Left kidney (tissue), 2 donors: ENCODE data around the gene CCDC127. TPM values are rescaled to one million over a fixed set of nuclear protein-coding genes. Genes with fewer than 3 reads are reported as not detected.
"Not testable (repeated sequence)": the region's sequence is repeated elsewhere in the genome, so short reads cannot be mapped to it uniquely, and the experiment has no call there.

Experiments used
- DNase-seq: peaks from one replicate; pipeline ENCODE4 v3.0.0-alpha.2; 2013
- polyA plus RNA-seq: library from polyadenylated mRNA; unstranded; fragments of 120-200 nt; gene quantifications from one replicate; pipeline ENCODE4 v1.2.1, GENCODE V29; 2013; ENCODE audit not compliant: insufficient read length

The CCDC127 gene
- polyA plus RNA-seq, 1 donor: 13.8 TPM

DNA sequence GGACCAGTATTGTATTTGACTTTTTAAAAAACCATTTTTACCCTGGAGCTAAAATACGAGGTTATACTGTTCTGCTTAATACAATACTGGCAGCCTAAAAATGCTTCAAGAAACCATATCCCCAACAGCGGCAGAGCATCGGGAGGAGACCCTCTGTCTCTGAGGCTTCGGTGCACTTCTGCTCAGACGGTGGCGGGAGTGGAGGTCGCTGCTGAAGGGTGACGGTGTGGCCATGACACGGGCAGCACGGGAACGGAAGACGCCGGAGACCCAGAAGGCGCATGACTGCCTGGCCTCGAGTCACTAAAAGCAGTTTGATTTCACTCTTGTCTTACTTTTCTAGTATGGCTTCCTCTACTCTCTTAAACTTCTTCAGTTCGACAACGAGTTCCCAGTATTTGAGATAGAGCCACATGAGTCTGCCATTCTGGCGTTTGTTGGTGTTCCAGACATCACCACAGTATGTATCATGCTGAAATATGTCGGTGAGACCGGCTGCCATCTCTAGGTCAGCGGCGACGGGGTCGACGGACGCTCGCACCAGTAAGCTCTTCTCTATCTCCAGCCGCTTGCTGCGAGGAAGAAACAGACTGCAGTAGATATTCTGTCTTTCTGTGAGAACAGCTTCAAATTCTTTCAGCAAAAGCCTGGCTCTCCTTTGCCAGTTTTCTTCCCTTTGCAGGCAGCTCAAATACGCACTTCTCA, 12.8 kb downstream of the CCDC127 start:
- no peak for DNase-seq

DNA sequence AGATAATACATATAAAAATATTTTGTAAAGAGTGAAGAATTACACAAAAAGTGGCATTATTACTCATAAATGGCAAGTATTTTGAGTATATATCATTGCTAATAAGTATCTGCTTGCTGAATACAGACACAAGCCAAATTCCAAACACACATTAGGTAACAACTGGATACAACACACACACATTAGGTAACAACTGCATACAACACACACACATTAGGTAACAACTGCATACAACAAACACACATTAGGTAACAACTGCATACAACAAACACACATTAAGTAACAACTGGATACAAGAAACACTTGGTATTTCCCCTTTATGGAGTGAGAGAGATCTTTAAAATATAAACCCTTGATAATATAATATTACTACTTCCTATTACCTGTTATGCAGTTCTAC, 13.5 kb downstream of the CCDC127 start:
- no peak for DNase-seq

DNA sequence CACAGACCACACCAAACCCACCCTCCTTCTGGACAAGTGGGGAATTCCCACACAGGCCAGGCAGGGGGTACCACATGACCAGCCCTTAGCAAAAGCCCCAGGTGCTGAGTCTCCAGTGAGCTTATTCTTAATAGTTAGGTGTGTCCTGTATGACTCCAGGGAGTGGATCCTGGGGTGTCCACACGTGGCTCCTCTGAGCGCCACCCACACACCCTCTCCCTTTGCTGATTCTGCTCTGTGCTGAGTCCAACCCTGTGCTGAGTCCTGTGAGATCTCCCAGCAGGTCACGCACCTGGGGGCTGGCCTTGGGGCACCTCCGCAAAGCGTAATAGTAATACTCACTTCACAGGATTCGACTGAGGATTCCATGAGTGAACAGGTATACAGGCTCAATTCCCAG, 14.0 kb downstream of the CCDC127 start:
- DNase-seq: no peak

DNA sequence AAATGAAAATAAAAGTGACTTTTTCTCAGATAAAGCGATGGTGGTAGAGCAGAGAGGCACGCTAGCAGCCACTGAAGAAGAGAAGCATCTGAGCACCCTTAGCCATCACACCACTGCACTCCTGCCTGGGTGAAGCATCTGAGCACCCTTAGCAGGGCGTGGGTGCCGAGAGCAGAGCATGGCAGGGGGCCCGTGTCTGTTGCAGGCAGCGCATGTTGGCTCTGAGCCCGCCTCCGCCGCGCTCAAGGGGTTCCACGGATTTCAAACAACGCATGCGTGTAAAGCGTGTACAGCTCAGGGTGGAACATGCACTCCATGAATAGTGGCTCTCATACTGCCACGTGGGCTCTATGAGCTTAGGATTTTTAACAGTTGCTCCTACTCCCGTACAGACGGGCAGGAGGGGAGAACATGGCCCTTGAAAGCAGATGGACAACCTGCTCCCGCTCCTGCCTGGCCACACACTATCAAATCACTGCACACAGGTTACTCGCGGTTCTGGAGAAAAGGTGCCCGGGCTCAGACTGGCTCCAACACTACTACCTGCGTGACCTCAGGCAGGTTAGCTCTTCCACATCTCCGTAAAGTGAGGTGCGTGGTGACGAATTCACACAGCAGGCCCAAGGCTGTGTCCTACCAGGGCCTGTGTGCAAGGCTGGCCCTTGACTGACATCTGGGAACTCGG, 14.6 kb downstream of the CCDC127 start:
- DNase-seq: no peak

DNA sequence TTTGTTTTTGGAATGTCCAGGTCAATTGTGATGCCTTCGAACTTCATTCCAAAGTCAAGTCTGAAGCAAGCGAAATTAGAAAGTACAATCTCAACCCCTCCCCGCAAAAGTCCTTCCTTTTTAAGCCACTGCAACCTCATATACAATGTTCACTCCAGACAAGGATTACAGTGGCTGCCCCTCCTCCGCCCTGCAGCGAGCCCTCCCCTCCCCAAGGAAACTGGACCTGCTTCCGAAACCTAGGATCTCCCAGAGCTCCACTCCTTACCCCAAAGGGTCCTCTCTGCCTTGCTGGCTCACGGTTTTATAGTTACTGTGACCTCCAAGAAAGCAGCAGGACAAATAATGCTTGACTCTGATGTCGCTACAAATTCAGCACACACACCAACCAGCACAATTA, 16.3 kb downstream of the CCDC127 start:
- DNase-seq: no peak

DNA sequence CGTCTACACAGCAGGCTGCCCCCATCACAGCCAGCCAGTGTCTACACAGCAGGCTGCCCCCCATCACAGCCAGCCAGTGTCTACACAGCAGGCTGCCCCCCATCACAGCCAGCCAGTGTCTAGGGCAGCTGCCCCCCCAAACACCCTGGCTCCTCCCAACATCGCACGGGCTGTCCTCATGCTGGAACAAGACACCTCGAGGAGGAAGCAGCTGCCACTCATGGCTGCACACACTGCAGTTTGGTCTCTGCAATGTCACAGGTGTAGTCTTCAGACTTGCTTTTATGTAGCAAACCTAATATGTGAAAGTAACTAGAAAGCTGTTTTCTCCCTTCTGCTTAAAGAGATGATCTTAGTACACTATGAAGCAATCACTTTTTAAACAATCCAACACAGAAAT, 17.0 kb downstream of the CCDC127 start:
- no peak for DNase-seq

DNA sequence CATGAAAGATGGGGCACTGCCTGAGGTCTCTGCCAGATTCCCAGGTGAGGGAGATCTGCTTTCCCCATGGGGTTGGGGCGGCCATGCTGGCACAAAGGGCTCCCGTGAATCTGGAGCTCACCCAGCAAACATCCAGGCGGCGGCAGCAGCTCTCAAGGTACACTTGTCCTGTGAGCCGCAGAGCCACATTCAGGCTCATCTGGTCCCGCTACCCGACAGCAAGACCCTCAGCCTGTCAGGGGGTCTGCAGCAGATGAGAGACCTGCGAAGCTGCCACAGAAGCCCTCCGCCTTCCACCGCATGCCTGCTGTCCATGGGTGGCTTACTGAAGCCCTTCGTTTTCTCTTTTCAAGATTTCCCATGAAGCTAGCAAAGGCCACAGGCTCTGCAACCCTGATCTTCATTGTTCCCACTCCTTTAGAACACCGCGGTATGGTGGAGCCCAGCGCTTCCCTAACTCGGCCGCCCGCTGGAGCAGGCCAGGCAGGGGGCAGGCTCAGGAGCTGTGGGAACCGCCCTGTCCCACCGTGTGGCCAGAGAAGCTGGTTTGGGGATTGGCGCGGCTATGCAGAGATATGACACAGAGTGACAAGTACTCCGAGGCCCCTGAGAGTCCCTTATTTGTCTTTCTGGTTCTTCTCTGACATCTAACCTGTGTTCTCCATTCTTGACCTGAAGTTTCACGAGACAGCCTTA, 17.9 kb downstream of the CCDC127 start:
- no peak for DNase-seq

DNA sequence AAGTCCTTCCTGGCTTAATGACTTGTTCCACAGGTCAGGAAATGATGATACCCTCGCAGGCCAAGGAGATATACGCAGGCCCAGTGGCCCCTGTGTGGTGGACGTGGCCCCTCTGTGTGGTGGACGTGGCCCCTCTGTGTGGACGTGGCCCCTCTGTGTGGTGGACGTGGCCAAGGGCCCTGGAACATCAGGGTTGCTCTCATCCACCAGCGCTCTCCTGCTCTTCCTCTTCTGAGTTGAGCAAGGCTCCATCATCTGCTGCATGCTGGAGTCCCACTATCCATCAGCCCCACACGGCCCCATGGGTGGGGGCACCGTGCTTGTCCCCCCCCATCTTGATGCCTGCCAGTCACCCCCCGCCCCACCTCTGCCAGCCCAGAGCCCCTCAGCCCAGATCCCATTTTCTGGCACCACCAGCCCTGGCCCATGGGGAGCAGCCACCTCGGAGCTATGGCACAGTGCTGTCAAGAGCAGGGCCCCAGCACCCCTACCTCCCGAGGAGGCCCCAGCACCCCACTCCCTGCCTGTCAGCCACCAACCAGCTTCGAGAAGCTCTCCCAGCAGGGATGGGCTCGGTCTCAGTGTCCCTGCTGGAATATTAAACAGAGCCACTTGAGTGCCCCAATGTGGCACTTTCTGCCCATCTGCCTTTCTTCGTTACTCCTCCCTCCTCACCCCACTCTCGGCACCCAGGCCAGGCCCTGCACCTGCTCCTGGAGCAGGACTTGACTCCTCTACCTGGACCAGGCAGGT, 18.6 kb downstream of the CCDC127 start:
- no peak for DNase-seq

DNA sequence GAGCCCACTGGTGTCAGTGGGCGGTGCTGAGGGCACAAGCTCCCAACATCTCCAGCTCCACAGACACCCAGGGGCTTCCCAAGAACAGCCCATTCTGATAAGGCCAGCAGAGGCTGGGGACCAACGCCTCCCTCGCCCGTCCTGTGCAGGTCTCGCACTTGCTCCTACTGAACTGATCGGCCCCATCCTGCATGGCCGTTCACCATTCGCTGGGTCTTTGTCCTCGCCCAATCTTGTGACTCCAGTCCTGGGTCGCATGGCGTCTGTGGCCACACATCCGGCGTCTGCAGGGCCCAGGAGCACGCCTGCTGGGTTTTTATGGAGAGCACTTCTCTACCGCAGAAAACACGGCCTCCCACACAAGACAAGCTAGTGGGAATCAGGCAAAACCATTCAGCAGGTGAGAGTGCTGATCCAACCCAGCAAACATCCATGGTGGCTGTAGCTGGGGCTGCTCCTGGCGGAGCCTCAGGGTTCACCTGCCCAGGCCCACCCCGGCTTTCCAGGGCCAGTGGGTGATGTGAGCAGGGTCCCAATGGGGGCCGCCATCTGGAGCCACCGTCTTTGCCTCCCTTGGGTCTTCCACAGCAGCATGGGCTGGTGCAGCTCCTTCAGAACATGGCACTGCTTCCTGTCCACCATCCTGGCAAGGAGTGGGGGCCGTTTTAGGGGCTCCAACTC, 19.3 kb downstream of the CCDC127 start:
- no peak for DNase-seq

DNA sequence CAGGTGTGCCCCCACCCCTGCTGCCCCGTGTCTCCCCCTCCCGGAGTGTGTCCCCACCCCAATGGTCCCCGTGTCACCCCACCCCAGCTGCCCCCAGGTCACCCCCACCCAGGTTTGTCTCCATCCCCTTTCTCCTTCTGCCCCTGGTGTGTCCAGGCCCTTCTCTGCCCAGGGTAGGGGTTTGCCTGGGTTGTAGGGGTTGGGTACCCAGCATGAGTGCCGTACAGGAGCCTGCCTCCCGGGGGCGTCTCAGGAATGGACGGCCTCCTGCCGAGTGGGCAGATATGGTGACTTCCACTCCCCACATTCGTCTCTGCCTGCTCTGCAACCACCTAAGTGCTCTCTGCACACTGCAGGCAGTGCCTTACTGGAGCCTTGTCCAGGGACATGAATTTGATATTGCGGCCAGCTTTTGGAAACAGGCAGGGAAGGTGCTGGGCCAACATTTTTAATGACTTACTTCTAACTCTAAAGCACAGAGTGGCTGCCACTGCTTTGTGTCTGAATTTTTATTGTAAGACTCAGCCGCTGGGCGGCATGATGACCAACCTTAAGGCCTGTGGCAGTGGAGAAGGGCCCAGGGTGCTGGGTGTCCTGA, 20.0 kb downstream of the CCDC127 start:
- no peak for DNase-seq

DNA sequence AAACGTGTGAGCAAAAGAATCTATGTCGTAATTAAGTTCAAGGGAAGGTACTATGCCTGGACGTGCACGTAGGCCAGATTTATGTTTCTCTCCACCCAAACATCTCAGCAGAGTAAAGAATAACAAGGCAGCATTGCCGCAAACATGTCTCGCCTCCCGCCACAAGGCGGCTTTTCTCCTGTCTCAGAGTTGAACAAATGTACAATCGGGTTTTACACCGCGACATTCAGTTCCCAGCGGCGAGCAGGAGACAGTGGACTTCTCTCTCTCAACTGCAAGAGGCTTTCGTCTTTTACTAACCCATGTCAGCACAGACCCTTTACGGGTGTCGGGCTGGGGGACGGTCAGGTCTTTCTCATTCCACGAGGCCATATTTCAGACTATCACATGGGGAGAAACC, 20.9 kb downstream of the CCDC127 start:
- DNase-seq: not testable (repeated sequence)

DNA sequence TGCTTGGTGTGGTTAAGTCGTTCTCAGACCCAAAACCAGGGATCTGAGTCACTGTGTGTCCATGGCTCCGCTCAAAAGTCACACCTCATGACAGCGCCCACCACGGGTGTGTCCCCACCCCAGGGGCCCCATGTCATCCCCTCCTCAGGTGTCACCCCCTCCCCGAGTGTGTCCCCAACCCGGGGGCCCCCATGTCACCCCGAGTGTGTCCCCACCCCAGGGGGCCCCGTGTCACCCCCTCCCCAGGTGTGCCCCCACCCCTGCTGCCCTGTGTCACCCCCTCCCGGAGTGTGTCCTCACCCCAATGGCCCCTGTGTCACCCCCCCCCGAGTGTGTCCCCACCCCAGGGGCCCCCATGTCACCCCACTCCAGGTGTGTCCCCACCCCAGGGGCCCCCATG, 21.6 kb downstream of the CCDC127 start:
- DNase-seq: no peak

DNA sequence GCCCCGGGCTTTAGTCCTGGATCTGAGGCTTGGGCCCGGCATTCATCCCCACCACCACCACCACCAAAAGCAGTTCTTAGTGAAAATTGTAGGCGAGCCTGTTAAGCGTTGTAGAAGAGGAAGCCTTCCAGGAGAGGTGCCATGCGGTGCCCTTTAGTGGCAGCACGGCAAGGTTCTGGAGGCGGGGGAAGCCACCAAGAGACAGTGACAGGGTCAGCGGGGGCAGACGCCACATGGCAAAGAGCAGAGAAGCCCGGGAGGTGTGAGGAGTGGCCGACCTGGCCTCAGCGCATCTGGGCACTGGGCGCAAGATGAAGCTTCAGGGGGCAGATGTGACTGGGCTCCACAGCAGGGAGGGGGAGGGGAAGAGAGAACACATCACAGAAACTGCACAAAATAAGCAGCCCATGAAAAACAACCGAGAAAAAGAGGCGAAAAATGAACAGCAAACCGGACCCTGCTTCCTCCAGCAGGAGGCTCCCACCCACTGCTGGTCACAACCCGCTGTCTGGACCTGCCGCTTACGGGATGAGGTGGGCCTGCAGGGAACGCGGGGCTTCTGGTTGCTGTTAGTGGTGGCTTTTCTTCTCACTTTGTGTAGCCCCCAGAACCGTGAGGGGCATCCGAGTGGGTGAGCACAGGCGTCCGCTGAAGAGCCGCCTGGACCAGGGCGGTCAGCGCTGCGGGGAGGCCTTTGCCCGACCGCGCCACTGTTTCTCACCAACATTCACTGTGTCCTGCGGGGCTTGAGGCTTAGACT, 22.4 kb downstream of the CCDC127 start:
- no peak for DNase-seq

DNA sequence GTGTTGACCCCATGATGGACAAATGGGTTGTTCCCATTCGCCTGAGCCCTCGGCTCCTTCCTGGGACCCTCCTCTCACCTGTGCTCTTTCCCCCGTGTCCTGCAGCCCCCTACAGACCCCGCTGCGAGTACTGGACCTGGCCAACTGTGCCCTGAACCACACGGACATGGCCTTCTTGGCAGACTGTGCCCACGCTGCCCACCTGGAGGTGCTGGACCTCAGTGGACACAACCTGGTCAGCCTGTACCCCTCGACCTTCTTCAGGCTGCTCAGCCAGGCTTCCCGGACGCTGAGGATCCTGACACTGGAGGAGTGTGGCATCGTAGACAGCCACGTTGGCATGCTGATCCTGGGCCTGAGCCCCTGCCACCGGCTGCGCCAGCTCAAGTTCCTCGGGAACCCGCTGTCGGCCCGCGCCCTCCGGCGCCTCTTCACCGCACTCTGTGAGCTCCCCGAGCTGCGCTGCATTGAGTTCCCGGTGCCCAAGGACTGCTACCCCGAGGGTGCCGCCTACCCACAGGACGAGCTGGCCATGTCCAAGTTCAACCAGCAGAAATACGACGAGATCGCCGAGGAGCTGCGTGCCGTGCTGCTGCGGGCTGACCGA, 23.2 kb downstream of the CCDC127 start:
- DNase-seq: no peak

DNA sequence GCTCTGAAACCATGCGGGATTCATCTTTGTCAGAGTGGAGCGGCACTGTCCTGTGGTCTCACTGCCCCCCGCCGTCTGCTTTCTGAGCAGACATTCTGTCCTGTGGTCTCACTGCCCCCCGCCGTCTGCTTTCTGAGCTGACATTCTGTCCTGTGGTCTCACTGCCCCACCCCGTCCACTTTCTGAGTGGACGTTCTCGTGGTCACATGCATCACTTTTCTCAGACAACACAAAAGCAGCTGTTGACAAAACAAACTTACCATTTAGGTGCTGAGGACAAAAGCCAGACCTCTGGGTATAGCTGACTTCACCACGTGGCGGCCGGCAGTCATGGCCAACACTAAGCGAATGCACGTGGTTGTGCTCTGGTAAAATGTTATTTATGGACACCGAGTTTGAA, 23.9 kb downstream of the CCDC127 start:
- no peak for DNase-seq

DNA sequence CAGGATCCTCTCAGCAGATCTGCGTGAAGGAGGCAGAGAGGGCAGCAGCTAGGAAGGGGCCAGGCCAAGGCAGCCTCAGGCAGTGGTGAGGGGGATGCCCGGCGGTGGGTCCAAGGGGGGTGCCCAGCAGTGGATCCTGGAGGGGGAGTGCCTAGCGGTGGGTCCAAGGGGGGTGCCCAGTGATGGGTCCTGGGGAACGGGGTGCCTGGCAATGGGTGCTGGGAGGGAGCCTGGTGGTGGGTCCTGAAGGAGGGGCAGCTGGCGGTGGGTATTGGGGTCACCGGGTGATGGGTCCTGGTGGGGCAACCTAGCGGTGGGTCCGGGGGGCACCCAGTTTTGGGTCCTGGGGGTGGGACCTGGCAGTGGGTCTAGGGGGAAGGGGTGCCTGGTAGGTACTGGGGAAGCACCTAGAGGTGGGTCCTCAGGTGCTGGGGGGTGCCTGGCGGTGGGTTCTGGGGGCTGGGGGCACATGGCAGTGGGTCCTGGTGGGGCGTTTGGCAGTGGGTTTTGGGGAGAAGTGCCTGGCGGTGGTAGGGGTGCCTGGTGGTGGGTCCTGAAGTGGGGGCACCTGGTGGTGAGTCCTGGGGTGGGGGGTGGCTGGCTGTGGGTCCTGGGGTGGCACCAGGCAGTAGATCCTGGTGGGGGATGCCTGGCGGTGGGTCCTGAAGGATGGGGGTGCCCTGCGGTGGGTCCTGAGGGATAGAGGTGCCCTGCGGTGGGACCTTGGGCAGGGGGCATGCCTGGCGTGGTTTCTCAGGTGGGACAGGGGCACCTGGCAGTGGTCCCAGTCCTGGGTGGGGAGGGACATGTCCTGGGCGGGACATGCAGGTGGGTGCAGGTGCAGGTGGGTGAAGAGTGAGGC, 24.8 kb downstream of the CCDC127 start:
- no peak for DNase-seq

DNA sequence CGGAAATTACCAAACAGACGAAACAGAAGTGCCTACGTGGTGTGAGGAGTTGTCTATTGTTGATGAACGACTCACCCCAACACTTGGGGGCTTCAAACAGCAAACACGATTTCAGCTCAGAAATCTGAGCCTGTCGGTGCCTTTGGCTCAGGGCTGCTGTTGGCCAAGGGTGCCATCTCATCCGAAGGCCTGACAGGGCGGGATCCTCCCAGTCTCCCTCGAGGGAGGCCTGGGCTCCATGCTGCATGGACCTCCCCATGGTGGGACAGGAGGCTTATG, 25.3 kb downstream of the CCDC127 start:
- DNase-seq: no peak

DNA sequence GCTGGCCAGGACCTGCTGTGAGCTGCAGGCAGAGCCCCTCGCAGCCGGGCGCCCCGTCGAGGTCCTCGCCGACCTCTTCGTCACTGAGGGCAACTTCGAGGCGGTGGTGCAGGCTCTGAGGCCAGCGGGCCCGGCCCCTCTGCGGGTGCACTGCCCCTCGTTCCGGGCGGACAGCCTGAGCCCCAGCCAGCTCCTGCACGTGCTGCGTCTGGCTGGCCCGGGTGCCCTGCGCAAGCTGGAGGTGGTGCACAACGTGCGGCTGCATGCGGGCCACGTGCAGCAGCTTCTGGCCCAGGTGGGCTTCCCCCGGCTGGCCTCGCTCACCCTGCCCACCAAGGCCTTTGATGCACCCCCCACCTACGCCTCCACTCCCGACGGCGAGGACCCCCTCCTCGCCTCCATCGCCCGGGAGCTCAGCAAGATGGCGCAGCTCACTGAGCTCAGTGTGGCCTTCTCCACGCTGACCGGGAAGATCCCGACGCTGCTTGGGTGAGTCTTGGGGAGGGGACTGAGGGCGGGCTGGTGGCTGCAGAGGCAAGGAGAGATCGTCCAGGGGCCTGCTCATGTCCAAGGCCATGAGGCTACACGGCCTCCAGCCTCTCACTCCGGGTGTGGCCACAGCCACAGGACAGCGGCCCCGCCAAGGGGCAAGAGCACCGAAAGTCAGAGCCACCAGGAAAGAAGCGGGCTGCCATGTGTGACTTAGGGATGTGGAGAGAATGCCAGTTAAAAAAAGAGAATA, 25.8 kb downstream of the CCDC127 start:
- no peak for DNase-seq
